ENCODE measurements around the gene GMIP.

GMIP gene

GRCh38 chr19:19659646-19660245 is 16.3 kb upstream of the GMIP start:
- DNase-seq (ENCODE audit: low read depth): no peak

GRCh38 chr19:19657397-19657783 is 13.9 kb upstream of the GMIP start:
- DNase-seq (ENCODE audit: low read depth): no peak

DNA sequence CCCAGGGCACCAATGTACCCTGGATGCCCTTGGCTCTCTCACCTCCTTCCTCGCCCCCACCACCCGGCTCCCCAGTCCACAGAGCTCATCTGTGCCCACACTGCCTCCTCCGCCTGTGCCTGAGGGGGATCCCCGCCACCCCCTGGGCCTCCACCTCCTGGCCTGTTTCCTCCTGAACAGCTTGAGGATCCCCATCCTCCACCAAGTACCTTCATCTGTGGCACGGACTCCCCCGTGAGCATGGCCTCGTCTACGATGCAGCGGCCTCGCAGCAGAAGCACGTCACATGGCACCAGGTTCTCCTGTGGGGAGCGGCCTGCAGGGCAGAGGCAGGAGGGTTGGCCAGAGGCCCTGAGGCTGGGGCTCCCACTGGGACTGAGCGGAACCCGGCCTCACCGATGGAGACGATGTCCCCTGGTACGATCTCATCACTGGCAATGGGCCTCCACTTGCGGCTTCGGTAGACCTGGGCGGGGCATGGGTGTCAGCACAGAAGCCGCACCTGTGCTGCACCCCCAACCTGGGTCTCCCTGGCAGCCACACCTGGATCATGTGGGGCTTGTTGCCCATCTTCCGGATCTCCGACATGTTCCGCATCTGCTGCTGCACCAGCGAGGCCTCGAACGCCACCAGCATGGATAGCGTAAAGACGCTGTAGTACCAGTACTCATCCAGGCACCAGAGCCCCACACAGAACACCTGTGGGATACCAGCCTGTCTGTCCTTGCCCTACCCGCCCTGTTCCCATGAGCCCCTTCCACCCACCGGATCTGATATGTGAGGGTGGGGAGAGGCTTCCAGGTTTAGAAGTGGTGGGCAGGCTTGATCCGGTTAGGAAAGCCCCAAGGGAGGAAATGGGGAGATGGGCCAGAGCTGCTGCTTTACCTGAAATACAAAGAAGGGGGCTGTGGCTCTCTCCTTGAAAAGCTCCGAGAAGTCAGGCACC is 13.3 kb upstream of the GMIP start:
- DNase-seq (ENCODE audit: low read depth): no peak

DNA sequence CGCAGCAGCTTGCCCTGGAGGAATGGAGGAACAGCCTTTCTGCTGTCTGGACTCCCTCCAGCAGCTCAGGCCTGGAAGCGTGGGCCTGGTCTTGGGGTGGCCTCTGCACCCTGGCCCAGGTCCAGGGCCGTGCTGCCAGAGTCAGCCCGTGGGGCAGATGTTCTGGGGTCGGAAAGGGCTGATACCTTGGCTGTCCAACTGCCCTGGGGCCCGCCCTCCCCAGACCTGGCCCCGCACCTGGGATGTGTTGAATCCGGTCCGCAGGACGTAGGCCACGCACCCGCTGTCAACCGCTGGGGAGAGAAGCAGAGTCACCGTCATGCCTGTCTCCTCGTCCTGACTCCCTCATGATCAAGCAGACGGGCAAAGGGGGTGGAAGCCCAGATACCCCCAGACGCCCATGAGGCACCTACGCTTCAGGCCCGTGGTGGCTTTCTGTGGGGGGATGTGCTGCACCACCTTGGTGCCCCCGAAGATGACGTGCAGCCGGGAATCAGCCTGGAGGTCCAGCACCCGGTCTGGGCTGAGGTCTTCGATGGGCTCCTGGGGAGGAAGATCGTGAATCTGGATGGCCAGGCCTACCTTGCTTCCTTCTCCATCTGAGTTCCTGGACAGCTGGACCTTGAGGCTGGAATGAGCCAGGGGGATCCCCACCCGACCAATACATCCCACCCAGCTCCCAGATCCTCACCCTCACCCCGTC is 12.3 kb upstream of the GMIP start:
- DNase-seq (ENCODE audit: low read depth): no peak

DNA sequence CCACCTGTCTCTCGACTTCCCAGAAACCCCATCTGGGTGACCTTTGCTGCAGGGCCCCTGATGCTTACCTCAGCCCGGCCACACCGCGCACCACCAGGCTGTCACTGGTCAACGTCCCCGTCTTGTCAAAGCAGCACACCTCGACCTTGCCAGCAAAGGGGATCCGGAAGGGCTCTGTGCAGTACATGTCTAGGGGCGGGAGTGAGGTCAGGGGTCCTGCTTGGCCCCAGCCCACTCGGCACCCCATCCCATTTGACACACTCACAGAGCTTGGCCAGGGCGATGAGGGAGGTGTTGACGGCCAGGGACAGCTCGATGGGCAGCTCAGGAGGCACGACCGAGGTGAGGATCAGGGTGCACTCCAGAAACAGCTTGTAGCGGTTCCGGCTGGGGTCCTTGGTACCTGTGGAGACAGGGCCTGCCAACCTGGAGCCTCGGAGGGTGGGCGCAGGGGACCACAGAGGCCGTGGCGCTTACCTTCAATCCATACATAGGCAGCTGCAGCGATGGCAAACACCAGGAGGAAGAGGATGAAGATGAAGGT is 11.7 kb upstream of the GMIP start:
- DNase-seq (ENCODE audit: low read depth): no peak

DNA sequence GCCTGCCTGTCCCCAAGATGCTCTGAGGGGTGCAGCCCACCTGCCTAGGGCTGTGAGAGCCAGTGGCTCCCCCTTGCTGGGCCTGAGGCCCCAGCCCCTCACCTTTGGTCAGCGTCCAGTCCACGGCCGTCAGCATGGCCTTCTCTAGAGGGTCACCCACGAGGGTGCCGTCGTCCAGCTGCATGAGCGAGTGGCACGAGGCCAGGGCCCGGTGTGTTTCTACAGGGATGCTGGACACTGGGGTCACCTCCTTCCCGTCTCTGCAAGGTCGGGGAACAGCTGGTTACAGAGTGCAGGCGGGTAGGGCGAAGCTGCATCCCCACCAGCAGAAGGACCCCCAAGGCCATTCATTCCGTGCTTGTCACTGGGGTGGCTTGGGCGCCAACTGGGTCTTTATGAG is 11.0 kb upstream of the GMIP start:
- DNase-seq (ENCODE audit: low read depth): no peak

DNA sequence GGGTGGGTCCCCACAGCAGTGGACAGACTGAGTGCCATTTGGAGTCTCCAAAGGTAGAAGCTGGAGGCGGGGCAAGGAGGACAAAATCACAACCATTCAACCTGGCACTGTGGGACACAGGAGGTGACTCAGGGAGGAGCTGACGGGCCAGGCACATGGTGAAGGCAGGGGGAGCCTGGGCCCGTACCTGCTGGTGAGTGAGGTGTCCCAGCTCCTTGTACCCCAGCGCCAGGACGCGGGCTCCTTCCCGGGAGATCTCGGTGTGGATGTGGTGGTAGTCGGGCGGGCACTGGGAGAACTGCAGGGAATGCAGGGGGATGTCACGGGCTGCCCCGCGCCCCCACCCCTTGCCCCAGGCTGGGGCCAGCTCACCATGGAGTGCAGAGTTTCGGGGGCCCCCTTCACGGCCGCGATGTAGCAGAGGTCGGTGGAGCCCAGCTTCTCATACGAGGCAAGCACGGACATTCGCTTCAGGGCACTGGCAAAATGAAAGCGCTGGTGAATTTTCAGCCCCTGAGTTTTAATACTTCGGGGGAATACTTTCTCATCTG is 10.2 kb upstream of the GMIP start:
- no peak for DNase-seq (ENCODE audit: low read depth)

GRCh38 chr19:19652482-19653295 is 9.2 kb upstream of the GMIP start:
- no peak for DNase-seq (ENCODE audit: low read depth)

- DNase-seq (ENCODE audit: low read depth): no peak
Measured at GRCh38 chr19:19651076-19651475, 7.6 kb upstream of the GMIP start.

GRCh38 chr19:19650331-19650730 is 6.9 kb upstream of the GMIP start:
- DNase-seq (ENCODE audit: low read depth): no peak

GRCh38 chr19:19649580-19649995 is 6.1 kb upstream of the GMIP start:
- no peak for DNase-seq (ENCODE audit: low read depth)

- no peak for DNase-seq (ENCODE audit: low read depth)
Measured at GRCh38 chr19:19649155-19649554, 5.7 kb upstream of the GMIP start.

DNA sequence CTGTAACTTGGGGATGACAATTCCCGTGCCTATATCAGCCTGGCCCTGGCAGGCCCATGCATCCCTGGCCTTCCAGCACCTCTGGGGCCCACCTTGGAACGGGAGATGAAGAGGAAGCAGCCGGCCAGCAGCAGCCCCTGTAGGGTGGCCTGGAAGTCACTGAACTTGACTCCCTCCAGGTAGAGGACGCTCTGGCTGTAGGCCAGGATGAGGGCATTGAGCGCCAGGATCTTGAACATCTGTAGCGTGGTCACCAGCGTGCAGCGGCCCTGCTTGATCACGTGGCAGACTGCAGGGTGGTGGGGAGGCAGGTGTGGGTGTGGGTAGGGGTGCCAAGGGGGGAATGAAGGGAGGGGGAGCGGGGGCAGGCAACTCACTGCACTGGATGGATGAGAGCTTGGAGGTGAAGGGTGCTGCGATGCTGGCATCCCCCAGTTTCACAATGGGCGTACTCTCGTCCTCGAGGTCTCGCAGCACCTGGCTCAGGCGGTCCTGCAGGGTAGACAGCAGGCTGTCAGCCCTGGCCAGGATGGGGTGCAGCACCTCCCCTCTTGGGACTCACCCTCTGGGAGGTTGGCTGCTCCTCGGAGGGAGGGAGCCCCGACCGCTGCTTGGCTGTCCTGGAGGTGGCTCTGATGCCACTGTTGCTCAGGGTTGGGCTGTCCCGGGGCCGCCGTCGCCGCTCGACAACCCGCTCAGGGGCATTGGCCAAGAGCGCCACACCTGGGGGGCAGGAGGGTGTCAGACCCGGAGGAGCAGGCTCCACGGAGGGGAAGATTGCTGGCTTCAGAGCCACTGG is 3.8 kb upstream of the GMIP start:
- DNase-seq (ENCODE audit: low read depth): no peak

DNA sequence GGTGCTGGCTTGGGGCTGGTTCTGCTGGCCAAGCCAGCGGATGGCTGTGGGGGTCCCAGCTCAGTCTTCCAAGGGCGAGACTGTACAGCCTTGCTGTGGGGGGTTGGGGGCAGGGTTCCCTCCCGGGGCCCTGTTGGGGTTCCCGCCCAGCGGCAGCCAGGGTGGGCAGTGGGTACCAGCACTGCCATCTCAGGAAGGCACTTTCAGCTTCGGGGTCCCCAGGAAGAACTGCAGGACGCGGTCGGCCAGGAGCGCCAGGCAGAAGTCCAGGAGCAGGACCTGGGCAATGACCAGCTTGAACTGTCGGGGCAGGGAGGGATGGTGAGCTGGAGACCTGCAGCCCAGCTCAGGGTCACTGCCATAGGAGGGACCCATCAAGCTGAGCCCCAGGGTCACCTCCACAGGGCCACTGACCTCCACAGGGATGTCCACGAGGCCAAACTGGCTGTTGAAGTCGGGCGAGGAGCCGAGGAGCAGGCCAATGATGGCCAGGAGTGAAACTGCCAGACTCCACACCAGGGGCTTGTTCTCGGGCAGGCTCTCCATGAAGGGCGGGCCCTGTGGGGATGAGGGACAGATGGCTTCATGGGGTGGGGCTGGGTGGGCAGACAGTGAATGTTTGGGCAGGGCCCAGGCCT is 1.9 kb upstream of the GMIP start:
- DNase-seq (ENCODE audit: low read depth): no peak

DNA sequence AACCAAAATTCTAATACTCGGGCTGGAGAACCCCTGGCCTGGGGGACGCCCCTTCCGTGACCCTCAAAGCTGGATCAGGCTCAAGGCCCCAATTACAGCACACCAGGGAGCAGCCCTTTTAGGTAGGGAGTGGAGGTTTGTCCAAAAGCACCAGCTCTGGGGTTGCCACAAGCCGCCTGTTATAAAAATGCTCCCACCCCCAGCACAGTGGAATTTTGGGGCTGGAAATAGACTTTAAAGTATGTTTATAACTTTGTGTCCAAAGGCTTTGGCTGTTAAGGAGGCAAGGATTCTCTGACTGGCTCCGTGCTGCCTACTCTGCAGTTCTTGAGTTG is 564 bp upstream of the GMIP start:
- no peak for DNase-seq (ENCODE audit: low read depth)

GRCh38 chr19:19642506-19643157 is 825 bp downstream of the GMIP start:
- DNase-seq (ENCODE audit: low read depth): peak; percentile 36

DNA sequence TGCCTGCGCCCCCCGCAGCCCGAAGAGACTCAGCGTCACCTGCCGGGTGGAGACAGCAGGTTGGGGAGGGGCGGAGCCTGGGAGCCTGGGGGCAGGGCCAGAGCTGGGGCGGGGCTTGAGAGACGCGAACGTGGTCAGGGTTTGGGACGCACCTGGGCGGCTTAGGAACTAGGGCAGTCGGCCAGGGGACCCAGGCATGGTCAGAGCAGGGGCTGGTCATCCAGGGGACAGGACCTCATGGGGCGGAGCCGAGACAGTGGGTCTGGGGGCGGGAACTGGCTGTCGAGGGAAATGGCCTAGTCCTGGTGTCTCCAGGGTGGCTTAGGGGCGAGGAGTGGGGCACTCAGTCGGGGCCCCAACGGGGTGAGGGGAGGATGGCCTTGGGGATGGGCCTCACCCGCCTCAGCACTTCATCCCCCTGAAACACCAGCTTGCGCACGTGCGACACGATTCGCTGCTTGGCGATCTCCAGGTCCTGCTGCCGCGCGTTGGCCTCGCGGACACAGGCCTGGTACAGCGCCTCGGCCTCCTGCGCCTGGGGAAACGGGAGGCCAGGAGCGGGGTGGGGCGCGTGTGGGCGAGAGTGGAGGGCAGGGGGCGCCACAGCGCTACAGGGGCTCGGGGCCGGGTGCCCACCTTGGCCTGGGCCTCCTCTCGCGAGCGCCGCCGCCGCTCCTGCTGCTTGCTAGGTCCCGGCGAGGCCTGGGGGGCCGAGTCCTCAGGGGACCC is 5.8 kb downstream of the GMIP start:
- no peak for DNase-seq (ENCODE audit: low read depth)

DNA sequence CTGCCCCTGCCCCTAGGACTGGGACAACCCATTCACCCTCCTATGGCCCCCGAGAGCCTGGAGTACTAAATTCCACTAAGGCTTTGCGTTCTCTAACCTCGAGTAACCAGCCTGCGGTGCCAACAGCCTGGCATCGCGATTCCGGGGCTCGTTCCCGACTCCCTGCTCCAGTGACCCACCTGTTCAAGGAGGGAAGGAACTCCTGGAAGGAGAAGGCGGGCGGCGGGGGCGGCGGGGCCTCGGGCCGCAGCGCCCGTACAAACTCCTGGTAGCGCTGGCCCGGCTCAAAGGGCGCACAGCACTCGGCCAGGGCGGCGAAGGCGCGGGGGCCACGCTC is 6.3 kb downstream of the GMIP start:
- no peak for DNase-seq (ENCODE audit: low read depth)

DNA sequence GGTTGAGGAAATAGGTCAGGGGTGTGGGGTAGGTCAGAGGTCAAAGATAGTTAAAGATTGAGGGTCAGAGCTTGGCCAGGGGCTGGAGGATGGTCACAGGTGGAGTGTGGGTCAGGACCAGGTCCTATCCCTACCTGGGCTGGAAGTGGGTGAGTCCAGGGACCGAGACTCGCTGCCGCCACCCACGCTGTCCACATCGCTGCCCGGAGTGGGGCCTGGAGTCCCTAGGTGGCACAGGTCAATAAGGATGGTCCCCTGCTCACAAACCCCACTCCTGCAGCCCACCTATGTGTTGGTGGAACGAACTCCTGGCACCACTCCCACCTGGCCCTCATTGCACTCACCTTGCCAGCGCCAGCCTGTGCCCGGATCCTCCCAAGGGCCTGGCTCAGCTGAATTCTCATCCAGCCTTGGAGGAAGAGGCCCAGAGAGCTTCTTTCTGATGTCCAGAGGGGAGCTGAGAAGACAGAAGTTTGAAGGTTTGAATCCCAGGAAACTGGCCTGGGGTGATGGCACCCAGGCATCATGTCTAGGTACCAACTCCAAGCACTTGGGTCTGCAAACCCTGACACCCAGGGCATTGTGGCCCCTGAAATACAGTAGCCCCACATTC is 6.8 kb downstream of the GMIP start:
- DNase-seq (ENCODE audit: low read depth): no peak

Data from activated T-cell treated with anti-CD3 and anti-CD28 coated beads for 48 hours (primary cell).